Liver (tissue), 9 donors: ENCODE measurements around the gene OLIG2. TPM values are rescaled to one million over a fixed set of nuclear protein-coding genes. Genes with fewer than 3 reads are reported as not detected.

ENCODE experiments used
- DNase-seq: peaks from one replicate; pipeline ENCODE4 v3.0.0-alpha.2; 2017; ENCODE audit warnings: low spot score
- H3K27ac ChIP-seq, 2 donors: one replicate each; pipeline ENCODE4 v1.7.0; 2013; ENCODE audit warnings: inconsistent platforms in 2 of 2, low read length in 2 of 2, control low read depth in 1 of 2, low read depth in 1 of 2, mild to moderate bottlenecking in 1 of 2
- H3K27me3 ChIP-seq, 4 donors: one replicate each; pipeline versions ENCODE4 v1.6.1 to v1.7.0; 2013; ENCODE audit warnings: low read length in 3 of 4, inconsistent platforms in 1 of 4, mild to moderate bottlenecking in 1 of 4, moderate library complexity in 1 of 4; ENCODE audit not compliant: control insufficient read depth in 4 of 4, insufficient read depth in 4 of 4
- H3K36me3 ChIP-seq, 4 donors: one replicate each; pipeline versions ENCODE4 v1.6.1 to v1.7.0; 2013; ENCODE audit warnings: low read length in 3 of 4, mild to moderate bottlenecking in 3 of 4, low read depth in 1 of 4, moderate library complexity in 1 of 4; ENCODE audit not compliant: control insufficient read depth in 4 of 4, insufficient read depth in 3 of 4
- H3K4me1 ChIP-seq, 4 donors: one replicate each; pipeline versions ENCODE4 v1.6.1 to v1.7.0; 2013; ENCODE audit warnings: low read length in 3 of 4, mild to moderate bottlenecking in 3 of 4, moderate library complexity in 1 of 4; ENCODE audit not compliant: control insufficient read depth in 4 of 4, insufficient read depth in 4 of 4
- H3K4me3 ChIP-seq, 3 donors: one replicate each; pipeline versions ENCODE4 v1.6.1 to v1.7.0; 2013; ENCODE audit warnings: low read length in 3 of 3, control low read depth in 1 of 3, low read depth in 1 of 3, mild to moderate bottlenecking in 1 of 3
- H3K9ac ChIP-seq, 2 donors: one replicate each; pipeline ENCODE4 v1.7.0; 2013; ENCODE audit warnings: low read length in 2 of 2, mild to moderate bottlenecking in 2 of 2, moderate library complexity in 2 of 2, control low read depth in 1 of 2, low read depth in 1 of 2
- H3K9me3 ChIP-seq, 4 donors: one replicate each; pipeline versions ENCODE4 v1.6.1 to v1.7.0; 2013; ENCODE audit warnings: low read length in 3 of 4; ENCODE audit not compliant: control insufficient read depth in 4 of 4
- ATF3 ChIP-seq: IDR thresholded peaks from 2 replicates; pipeline ENCODE4 v1.6.1; 2016; ENCODE audit warnings: antibody characterized with exemption
- CTCF ChIP-seq: fragments of 150-350 bp; IDR thresholded peaks from 2 replicates; pipeline ENCODE4 v1.5.1; 2017; ENCODE audit warnings: improper control_type of control experiment, low read depth, low read length; ENCODE audit not compliant: missing input control
- EGR1 ChIP-seq, 2 donors: IDR thresholded peaks; 2 replicates each; pipeline ENCODE4 v1.6.1; 2016 to 2018; ENCODE audit warnings: antibody characterized with exemption in 2 of 2, low read depth in 2 of 2
- FOXA1 ChIP-seq: IDR thresholded peaks from 2 replicates; pipeline ENCODE4 v1.6.1; 2016; ENCODE audit warnings: antibody characterized with exemption
- FOXA2 ChIP-seq: IDR thresholded peaks from 2 replicates; pipeline ENCODE4 v1.6.1; 2016; ENCODE audit warnings: antibody characterized with exemption
- GABPA ChIP-seq, 2 donors: IDR thresholded peaks in 1 of 2; conservative IDR thresholded peaks in 1 of 2; 2 replicates each; pipeline ENCODE4 v1.6.1; 2016; ENCODE audit warnings: antibody characterized with exemption in 2 of 2, mild to moderate bottlenecking in 1 of 2, moderate library complexity in 1 of 2
- HNF4A ChIP-seq, 2 donors: conservative IDR thresholded peaks; 2 replicates each; pipeline ENCODE4 v1.6.1; 2016; ENCODE audit warnings: antibody characterized with exemption in 2 of 2, mild to moderate bottlenecking in 2 of 2
- HNF4G ChIP-seq: IDR thresholded peaks from 2 replicates; pipeline ENCODE4 v1.6.1; 2016; ENCODE audit warnings: antibody characterized with exemption
- JUND ChIP-seq, 2 donors: IDR thresholded peaks; 2 replicates each; pipeline ENCODE4 v1.6.1; 2016; ENCODE audit warnings: antibody characterized with exemption in 2 of 2
- MAX ChIP-seq: IDR thresholded peaks from 2 replicates; pipeline ENCODE4 v1.6.1; 2016; ENCODE audit warnings: antibody characterized with exemption
- NR2F2 ChIP-seq: IDR thresholded peaks from 2 replicates; pipeline ENCODE4 v1.6.1; 2016; ENCODE audit warnings: antibody characterized with exemption
- RAD21 ChIP-seq, 2 donors: IDR thresholded peaks; 2 replicates each; pipeline ENCODE4 v1.6.1; 2016; ENCODE audit warnings: antibody characterized with exemption in 2 of 2, mild to moderate bottlenecking in 2 of 2
- REST ChIP-seq: IDR thresholded peaks from 2 replicates; pipeline ENCODE4 v1.6.1; 2016; ENCODE audit warnings: antibody characterized with exemption, mild to moderate bottlenecking
- RXRA ChIP-seq, 2 donors: IDR thresholded peaks; 2 replicates each; pipeline ENCODE4 v1.6.1; 2017 to 2018; ENCODE audit warnings: antibody characterized with exemption in 2 of 2, mild to moderate bottlenecking in 1 of 2
- SP1 ChIP-seq: IDR thresholded peaks from 2 replicates; pipeline ENCODE4 v1.6.1; 2018; ENCODE audit warnings: antibody characterized with exemption, mild to moderate bottlenecking
- TAF1 ChIP-seq: conservative IDR thresholded peaks from 2 replicates; pipeline ENCODE4 v1.6.1; 2016; ENCODE audit warnings: antibody characterized with exemption, mild to moderate bottlenecking
- YY1 ChIP-seq: IDR thresholded peaks from 2 replicates; pipeline ENCODE4 v1.6.1; 2016; ENCODE audit warnings: antibody characterized with exemption, mild to moderate bottlenecking
- ZBTB33 ChIP-seq: IDR thresholded peaks from 2 replicates; pipeline ENCODE4 v1.6.1; 2016; ENCODE audit warnings: antibody characterized with exemption
- WGBS: extraction: QIAGEN DNeasy Blood & Tissue Kit; methylation state at CpG from one replicate; pipeline ENCODE4 v1.1.7; 2013; 5-methylcytosine and 5-hydroxymethylcytosine counted together
- polyA plus RNA-seq, 2 donors: library from polyadenylated mRNA; stranded (reverse) in 1 of 2; unstranded in 1 of 2; fragments of 200-250 nt in 1 of 2; fragments of >200 nt in 1 of 2; fragmentation: Nextera tagmentation in 1 of 2; extraction: Ambion mirVana in 1 of 2; gene quantifications; one replicate each; pipeline versions ENCODE4 v1.2.1 to v1.2.3, GENCODE V29; 2013 to 2015
- total RNA-seq, 2 donors: library from RNA; depleted of rRNA; stranded (reverse); fragments of >200 nt; gene quantifications; one replicate each; pipeline ENCODE4 v1.2.3, GENCODE V29; 2014
- donor health status: healthy.
- donor health status: healthy.
- donor health status: healthy.
- donor health status: healthy.
- donor health status: healthy.

OLIG2 gene
- total and polyA plus RNA-seq, 4 donors: not detected

- no peak for DNase-seq
- Histone ChIP-seq H3K4me3 (no peak overlapping the region), H3K9me3 (no peaks in the 10 kb centered on the region), H3K27me3 (peaks cover 11 to 34% (median 24%) of the 10 kb centered on the region in 4 donors), H3K36me3 (no peaks in the 10 kb centered on the region), H3K4me1 (peaks cover 0 to 19% (median 5%) of the 10 kb centered on the region in 4 donors), H3K27ac (no peak overlapping the region), H3K9ac (no peak overlapping the region)
- WGBS: 8% methylated on average over 19 of the region's 19 CpGs
- TF ChIP-seq NR2F2 (no peak), RAD21 (IDR thresholded peaks at IDR 0.05) (no peak), FOXA2 (no peak)
These were observed 3.7 kb downstream of the OLIG2 start for GRCh38 chr21:33029385-33029921.

- peaks cover 0 to 19% (median 5%) of the 10 kb centered on the region in 4 donors for H3K4me1 ChIP-seq
- no peaks in the 10 kb centered on the region for H3K36me3 ChIP-seq
- no peak for TF ChIP-seq HNF4G
- TF ChIP-seq ZBTB33: no peak
- no peak for DNase-seq
- peaks cover 10 to 35% (median 21%) of the 10 kb centered on the region in 4 donors for H3K27me3 ChIP-seq
- WGBS: 25% methylated on average over 10 of the region's 10 CpGs
- no peaks in the 10 kb centered on the region for H3K9me3 ChIP-seq
- H3K4me3 ChIP-seq: no peak overlapping the region
- H3K27ac ChIP-seq: no peak overlapping the region
- no peak overlapping the region for H3K9ac ChIP-seq
These were observed 4.3 kb downstream of the OLIG2 start for GRCh38 chr21:33029975-33030461.

- Histone ChIP-seq H3K9ac (no peak overlapping the region), H3K4me1 (peaks cover 0 to 19% (median 5%) of the 10 kb centered on the region in 4 donors), H3K27me3 (peaks cover 8 to 35% (median 20%) of the 10 kb centered on the region in 4 donors), H3K4me3 (no peak overlapping the region), H3K27ac (no peak overlapping the region), H3K36me3 (no peaks in the 10 kb centered on the region), H3K9me3 (no peaks in the 10 kb centered on the region)
- 37% methylated on average over 6 of the region's 6 CpGs for WGBS
- DNase-seq: no peak
- TF ChIP-seq FOXA1: no peak
- no peak for TF ChIP-seq SP1
- no peak for TF ChIP-seq NR2F2
- no peak for TF ChIP-seq YY1
- no peak for TF ChIP-seq FOXA2
- no peak for TF ChIP-seq REST
- TF ChIP-seq TAF1: no peak
- TF ChIP-seq HNF4A (conservative IDR thresholded peaks at IDR 0.05): no peak
- TF ChIP-seq MAX: no peak
- no peak for TF ChIP-seq ZBTB33
- no peak for TF ChIP-seq RXRA (IDR thresholded peaks at IDR 0.05)
- TF ChIP-seq CTCF: no peak
- TF ChIP-seq ATF3: no peak
- TF ChIP-seq HNF4G: no peak
- no peak for TF ChIP-seq EGR1 (IDR thresholded peaks at IDR 0.05; ENCODE audit: low read depth in 2 of 2)
- TF ChIP-seq GABPA (IDR thresholded peaks at IDR 0.05 in 1 of 2, conservative IDR thresholded peaks at IDR 0.05 in 1 of 2): no peak
- TF ChIP-seq RAD21 (IDR thresholded peaks at IDR 0.05): no peak
- TF ChIP-seq JUND (IDR thresholded peaks at IDR 0.05): no peak
These were observed 4.9 kb downstream of the OLIG2 start for GRCh38 chr21:33030633-33031032.
